H9 (cell line): ENCODE data around the gene PNPLA7. TPM values are rescaled to one million over a fixed set of nuclear protein-coding genes. Genes with fewer than 3 reads are reported as not detected.

ENCODE experiments used
- DNase-seq: peaks from one replicate; pipeline ENCODE4 v3.0.0-alpha.2; 2017
- H2AFZ ChIP-seq: one replicate; pipeline ENCODE4 v1.6.1; 2013; ENCODE audit warnings: mild to moderate bottlenecking, low read length, control low read depth, moderate library complexity
- H2AK5ac ChIP-seq: 2 replicates; pipeline ENCODE4 v1.6.1; 2013; ENCODE audit warnings: low read length, control low read depth, mixed read lengths; ENCODE audit not compliant: insufficient read length
- H2BK120ac ChIP-seq: one replicate; pipeline ENCODE4 v1.6.1; 2013; ENCODE audit warnings: low read depth, mild to moderate bottlenecking, low read length, control low read depth, inconsistent platforms; ENCODE audit not compliant: poor library complexity, severe bottlenecking
- H2BK12ac ChIP-seq: 2 replicates; pipeline ENCODE4 v1.6.1; 2013; ENCODE audit warnings: low read length, control low read depth, mixed read lengths, low read depth; ENCODE audit not compliant: insufficient read length
- H2BK15ac ChIP-seq: 2 replicates; pipeline ENCODE4 v1.6.1; 2013; ENCODE audit warnings: low read depth, low read length, control low read depth
- H2BK20ac ChIP-seq: one replicate; pipeline ENCODE4 v1.6.1; 2013; ENCODE audit warnings: low read depth, mild to moderate bottlenecking, low read length, control low read depth, inconsistent platforms; ENCODE audit not compliant: poor library complexity, severe bottlenecking
- H2BK5ac ChIP-seq: 2 replicates; pipeline ENCODE4 v1.6.1; 2013; ENCODE audit warnings: low read length, control low read depth, mixed read lengths; ENCODE audit not compliant: insufficient read length
- H3K14ac ChIP-seq: 2 replicates; pipeline ENCODE4 v1.6.1; 2013; ENCODE audit warnings: low read length, control low read depth; ENCODE audit not compliant: insufficient read depth
- H3K18ac ChIP-seq: 2 replicates; pipeline ENCODE4 v1.6.1; 2013; ENCODE audit warnings: low read depth, mild to moderate bottlenecking, mixed read lengths, low read length, control low read depth; ENCODE audit not compliant: insufficient read length
- H3K23ac ChIP-seq: 2 replicates; pipeline ENCODE4 v1.6.1; 2013; ENCODE audit warnings: low read length, control low read depth, mixed read lengths, low read depth; ENCODE audit not compliant: insufficient read length
- H3K23me2 ChIP-seq: 2 replicates; pipeline ENCODE4 v1.6.1; 2013; ENCODE audit warnings: low read depth, mild to moderate bottlenecking, mixed read lengths, low read length, control low read depth; ENCODE audit not compliant: insufficient read length, poor library complexity, severe bottlenecking
- H3K27ac ChIP-seq: 2 replicates; pipeline ENCODE4 v1.5.1; 2013; ENCODE audit warnings: low read length, control low read depth, mixed read lengths, low read depth; ENCODE audit not compliant: insufficient read length
- H3K27me3 ChIP-seq: 2 replicates; pipeline ENCODE4 v1.6.1; 2013; ENCODE audit warnings: low read length, control low read depth, inconsistent platforms; ENCODE audit not compliant: insufficient read depth
- H3K4ac ChIP-seq: 2 replicates; pipeline ENCODE4 v1.6.1; 2013; ENCODE audit warnings: low read depth, mild to moderate bottlenecking, control low read depth, inconsistent platforms, low read length, moderate library complexity
- H3K4me1 ChIP-seq: 2 replicates; pipeline ENCODE4 v1.6.1; 2013; ENCODE audit warnings: low read length, control low read depth, inconsistent platforms; ENCODE audit not compliant: insufficient read depth
- H3K4me2 ChIP-seq: 2 replicates; pipeline ENCODE4 v1.6.1; 2013; ENCODE audit warnings: low read length, control low read depth, mixed read lengths; ENCODE audit not compliant: insufficient read length, insufficient read depth
- H3K56ac ChIP-seq: 2 replicates; pipeline ENCODE4 v1.6.1; 2013; ENCODE audit warnings: low read depth, mild to moderate bottlenecking, mixed read lengths, low read length, control low read depth; ENCODE audit not compliant: insufficient read length
- H3K79me1 ChIP-seq: 2 replicates; pipeline ENCODE4 v1.6.1; 2013; ENCODE audit warnings: low read depth, mild to moderate bottlenecking, moderate library complexity, low read length, control low read depth, inconsistent platforms; ENCODE audit not compliant: insufficient read depth, poor library complexity, severe bottlenecking
- H3K79me2 ChIP-seq: 2 replicates; pipeline ENCODE4 v1.6.1; 2013; ENCODE audit warnings: low read length, control low read depth, inconsistent platforms; ENCODE audit not compliant: insufficient read depth
- H3K9ac ChIP-seq: 2 replicates; pipeline ENCODE4 v1.6.1; 2013; ENCODE audit warnings: low read length, control low read depth, mixed read lengths; ENCODE audit not compliant: insufficient read length; ENCODE audit errors: extremely low read depth
- H3K9me3 ChIP-seq: one replicate; pipeline ENCODE4 v1.6.1; 2013; ENCODE audit warnings: low read depth, low read length, inconsistent platforms; ENCODE audit not compliant: control insufficient read depth
- H3T11ph ChIP-seq: one replicate; pipeline ENCODE4 v1.6.1; 2013; ENCODE audit warnings: mild to moderate bottlenecking, low read length, control low read depth, inconsistent platforms
- H4K20me1 ChIP-seq: one replicate; pipeline ENCODE4 v1.6.1; 2013; ENCODE audit not compliant: control insufficient read depth, insufficient read length, insufficient read depth
- H4K5ac ChIP-seq: 2 replicates; pipeline ENCODE4 v1.6.1; 2013; ENCODE audit warnings: low read depth, mild to moderate bottlenecking, mixed read lengths, low read length, control low read depth; ENCODE audit not compliant: insufficient read length
- H4K8ac ChIP-seq: replicated peaks from 2 replicates; pipeline ENCODE4 v1.6.1; 2013; ENCODE audit warnings: low read length, control low read depth, mixed read lengths, low read depth; ENCODE audit not compliant: insufficient read length
- H4K91ac ChIP-seq: 2 replicates; pipeline ENCODE4 v1.6.1; 2013; ENCODE audit warnings: low read depth, mild to moderate bottlenecking, moderate library complexity, mixed read lengths, low read length, control low read depth; ENCODE audit not compliant: insufficient read length
- H3K27ac Mint-ChIP-seq, 3 experiments: 2 replicates in 2 of 3; 3 replicates in 1 of 3; pipeline ENCODE4 v1.8.0; 2020 to 2021; ENCODE audit warnings: mixed read lengths in 3 of 3, mild to moderate bottlenecking in 1 of 3, moderate library complexity in 1 of 3
- H3K27me3 Mint-ChIP-seq: 2 replicates; pipeline ENCODE4 v1.8.0; 2021; ENCODE audit warnings: low read depth, mild to moderate bottlenecking, moderate library complexity, mixed read lengths
- H3K36me3 Mint-ChIP-seq, 3 experiments: 2 replicates in 2 of 3; 3 replicates in 1 of 3; pipeline ENCODE4 v1.8.0; 2020 to 2021; ENCODE audit warnings: low read depth in 3 of 3, mixed read lengths in 3 of 3; ENCODE audit not compliant: insufficient read depth in 1 of 3
- H3K4me1 Mint-ChIP-seq, 2 experiments: 2 replicates each; pipeline ENCODE4 v1.8.0; 2020; ENCODE audit warnings: mixed read lengths in 2 of 2
- H3K4me3 Mint-ChIP-seq, 2 experiments: 2 replicates in 1 of 2; 3 replicates in 1 of 2; pipeline ENCODE4 v1.8.0; 2020 to 2021; ENCODE audit warnings: mild to moderate bottlenecking in 2 of 2, mixed read lengths in 2 of 2, moderate library complexity in 1 of 2
- H3K9me3 Mint-ChIP-seq, 2 experiments: 2 replicates in 1 of 2; 3 replicates in 1 of 2; pipeline ENCODE4 v1.8.0; 2020; ENCODE audit warnings: mild to moderate bottlenecking in 2 of 2, mixed read lengths in 2 of 2, moderate library complexity in 1 of 2
- WGBS: extraction: QIAGEN DNeasy Blood & Tissue Kit; methylation state at CpG from one replicate; pipeline ENCODE4 v1.1.7; 2013; ENCODE audit warnings: missing lambda C conversion rate, low lambda C conversion rate, mixed read lengths; ENCODE audit not compliant: insufficient read length; ENCODE audit errors: extremely low coverage; 5-methylcytosine and 5-hydroxymethylcytosine counted together
- total RNA-seq: library from RNA; stranded (reverse); gene quantifications from 2 replicates; pipeline ENCODE4 v1.2.1, GENCODE V29; 2021
- TF ChIP-seq, protein P1 (sequence below): fragments of 200-600 bp; sonication (generic); conservative IDR thresholded peaks from 3 replicates; pipeline ENCODE4 v1.8.0; 2021; ENCODE audit warnings: antibody characterized with exemption, mild to moderate bottlenecking

PNPLA7 gene
- total RNA-seq, 1 experiment from 2014 or later: 1.8 TPM

DNA sequence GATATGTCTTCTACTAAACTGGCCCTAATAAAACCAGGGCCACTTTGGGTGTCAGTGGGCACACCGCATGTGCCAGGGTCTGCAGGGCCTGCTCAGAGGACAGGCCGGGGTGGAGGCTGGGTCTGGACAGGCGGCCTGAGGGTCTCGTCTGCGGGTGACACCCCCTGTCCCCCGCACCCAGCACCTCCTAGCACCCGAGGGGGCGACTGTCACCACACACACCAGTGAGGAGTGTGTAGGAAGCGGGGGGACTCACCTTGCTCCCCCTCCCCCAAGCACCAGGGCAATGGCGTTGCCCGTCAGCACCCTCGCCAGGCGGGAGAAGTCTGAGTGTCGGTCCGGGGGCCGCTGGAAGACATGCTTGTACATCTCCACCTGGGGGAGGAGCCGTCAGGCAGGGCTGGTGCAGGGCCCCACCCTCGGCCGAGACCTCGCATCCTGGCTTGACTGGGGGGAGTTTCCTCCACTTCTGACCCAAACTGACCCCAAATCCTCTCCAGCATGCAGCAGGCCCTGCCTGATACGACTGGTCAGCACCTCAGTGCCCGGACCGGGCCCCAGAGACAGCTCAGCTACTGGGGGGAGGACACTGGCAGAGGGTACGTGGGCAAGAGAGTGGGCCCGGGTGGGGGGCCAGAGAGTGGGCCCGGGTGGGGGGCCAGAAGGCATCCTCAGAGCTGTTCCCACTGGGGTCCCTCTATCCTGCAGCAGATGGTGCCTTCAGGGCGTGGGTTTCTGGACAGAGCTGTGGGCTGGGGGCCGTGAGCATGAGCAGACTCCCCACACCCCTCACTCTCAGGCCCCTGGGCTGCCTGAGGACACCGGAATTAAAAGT, 72.2 kb downstream of the PNPLA7 start:
- H2AK5ac ChIP-seq: no peak overlapping the region

More for the DNA sequence above, 72.2 kb downstream of the PNPLA7 start:
- no CpG with 5 or more reads among the region's 29 CpGs for WGBS
- no peak overlapping the region for H2BK20ac ChIP-seq
- H4K20me1 ChIP-seq: no peaks in the 10 kb centered on the region
- Mint-ChIP-seq H3K27ac (no peak overlapping the region), H3K36me3 (peaks cover 0 to 12% (median 6%) of the 10 kb centered on the region in 3 experiments; a peak in 4 of 7 replicates), H3K9me3 (peaks cover 24 to 25% of the 10 kb centered on the region in 2 experiments), H3K27me3 (peaks cover 19% of the 10 kb centered on the region), H3K4me3 (no peak overlapping the region), H3K4me1 (peaks cover 4 to 5% of the 10 kb centered on the region in 2 experiments; a peak in 3 of 4 replicates)
- H2BK15ac ChIP-seq: no peak overlapping the region
- no peaks in the 10 kb centered on the region for H3K79me2 ChIP-seq
- no peak overlapping the region for H2BK12ac ChIP-seq
- no peak overlapping the region for H2AFZ ChIP-seq
- H3K18ac ChIP-seq: no peak overlapping the region
- DNase-seq: no peak
- no peak overlapping the region for H4K91ac ChIP-seq
- H3K4me2 ChIP-seq: no peak overlapping the region
- no peaks in the 10 kb centered on the region for H3K79me1 ChIP-seq
- TF ChIP-seq, protein P1, sequence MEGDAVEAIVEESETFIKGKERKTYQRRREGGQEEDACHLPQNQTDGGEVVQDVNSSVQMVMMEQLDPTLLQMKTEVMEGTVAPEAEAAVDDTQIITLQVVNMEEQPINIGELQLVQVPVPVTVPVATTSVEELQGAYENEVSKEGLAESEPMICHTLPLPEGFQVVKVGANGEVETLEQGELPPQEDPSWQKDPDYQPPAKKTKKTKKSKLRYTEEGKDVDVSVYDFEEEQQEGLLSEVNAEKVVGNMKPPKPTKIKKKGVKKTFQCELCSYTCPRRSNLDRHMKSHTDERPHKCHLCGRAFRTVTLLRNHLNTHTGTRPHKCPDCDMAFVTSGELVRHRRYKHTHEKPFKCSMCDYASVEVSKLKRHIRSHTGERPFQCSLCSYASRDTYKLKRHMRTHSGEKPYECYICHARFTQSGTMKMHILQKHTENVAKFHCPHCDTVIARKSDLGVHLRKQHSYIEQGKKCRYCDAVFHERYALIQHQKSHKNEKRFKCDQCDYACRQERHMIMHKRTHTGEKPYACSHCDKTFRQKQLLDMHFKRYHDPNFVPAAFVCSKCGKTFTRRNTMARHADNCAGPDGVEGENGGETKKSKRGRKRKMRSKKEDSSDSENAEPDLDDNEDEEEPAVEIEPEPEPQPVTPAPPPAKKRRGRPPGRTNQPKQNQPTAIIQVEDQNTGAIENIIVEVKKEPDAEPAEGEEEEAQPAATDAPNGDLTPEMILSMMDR: no peak
- H3K9ac ChIP-seq: no peak overlapping the region
- H3K4ac ChIP-seq: no peak overlapping the region
- H3K23ac ChIP-seq: no peak overlapping the region
- H2BK5ac ChIP-seq: no peak overlapping the region
- H3K14ac ChIP-seq: no peak overlapping the region
- no peaks in the 10 kb centered on the region for H3K23me2 ChIP-seq
- no peaks in the 10 kb centered on the region for H3K27me3 ChIP-seq
- no peak overlapping the region for H4K8ac ChIP-seq
- H3T11ph ChIP-seq: no peak overlapping the region
- peaks cover 3% of the 10 kb centered on the region for H3K9me3 ChIP-seq
- no peak overlapping the region for H3K56ac ChIP-seq
- H3K4me1 ChIP-seq: no peaks in the 10 kb centered on the region
- no peak overlapping the region for H2BK120ac ChIP-seq
- no peak overlapping the region for H4K5ac ChIP-seq
- no peak overlapping the region for H3K27ac ChIP-seq
